Measurements from ENCODE around the gene MRPS10. TPM values are rescaled to one million over a fixed set of nuclear protein-coding genes. Genes with fewer than 3 reads are reported as not detected.
A peak's percentile ranks its signal among the peaks of the same experiment; 100 is the strongest.
"Not testable (repeated sequence)": the region's sequence is repeated elsewhere in the genome, so short reads cannot be mapped to it uniquely, and the experiment has no call there.

MRPS10 gene
- total RNA-seq, 1 experiment from 2014 or later, result 62.1 TPM

- Histone ChIP-seq H3K4me2 (ENCODE audit: low read length) (no peak overlapping the region), H3K9me2 (ENCODE audit: insufficient read depth) (no peaks in the 10 kb centered on the region), H3K79me2 (ENCODE audit: insufficient read depth, low read length) (no peaks in the 10 kb centered on the region), H3K4me3 (replicated peaks in 1 of 2; ENCODE audit: low read depth in 1 of 2, low read length in 2 of 2) (no peak overlapping the region), H4K20me1 (ENCODE audit: insufficient read depth) (no peaks in the 10 kb centered on the region), H3K9ac (ENCODE audit: low read length) (no peak overlapping the region), H3K27me3 (ENCODE audit: insufficient read depth, low read length) (no peaks in the 10 kb centered on the region), H3K4me1 (ENCODE audit: control insufficient read depth in 1 of 2, insufficient read depth in 2 of 2, low read length in 2 of 2) (peaks cover 11 to 14% of the 10 kb centered on the region in 2 experiments; a peak in 3 of 4 replicates), H3K27ac (ENCODE audit: low read depth, low read length) (no peak overlapping the region), H3K36me3 (ENCODE audit: control insufficient read depth in 1 of 2, insufficient read depth in 2 of 2, low read length in 2 of 2) (no peaks in the 10 kb centered on the region), H3K9me3 (ENCODE audit: control insufficient read depth in 1 of 2, insufficient read depth in 1 of 2, low read depth in 1 of 2, low read length in 2 of 2) (no peaks in the 10 kb centered on the region), H2AFZ (ENCODE audit: low read depth, low read length, poor library complexity, severe bottlenecking) (no peak overlapping the region)
- TF ChIP-seq, protein P1, sequence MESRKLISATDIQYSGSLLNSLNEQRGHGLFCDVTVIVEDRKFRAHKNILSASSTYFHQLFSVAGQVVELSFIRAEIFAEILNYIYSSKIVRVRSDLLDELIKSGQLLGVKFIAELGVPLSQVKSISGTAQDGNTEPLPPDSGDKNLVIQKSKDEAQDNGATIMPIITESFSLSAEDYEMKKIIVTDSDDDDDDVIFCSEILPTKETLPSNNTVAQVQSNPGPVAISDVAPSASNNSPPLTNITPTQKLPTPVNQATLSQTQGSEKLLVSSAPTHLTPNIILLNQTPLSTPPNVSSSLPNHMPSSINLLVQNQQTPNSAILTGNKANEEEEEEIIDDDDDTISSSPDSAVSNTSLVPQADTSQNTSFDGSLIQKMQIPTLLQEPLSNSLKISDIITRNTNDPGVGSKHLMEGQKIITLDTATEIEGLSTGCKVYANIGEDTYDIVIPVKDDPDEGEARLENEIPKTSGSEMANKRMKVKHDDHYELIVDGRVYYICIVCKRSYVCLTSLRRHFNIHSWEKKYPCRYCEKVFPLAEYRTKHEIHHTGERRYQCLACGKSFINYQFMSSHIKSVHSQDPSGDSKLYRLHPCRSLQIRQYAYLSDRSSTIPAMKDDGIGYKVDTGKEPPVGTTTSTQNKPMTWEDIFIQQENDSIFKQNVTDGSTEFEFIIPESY (IDR thresholded peaks at IDR 0.05; ENCODE audit: extremely low read depth, insufficient replicate concordance, low read length), result no peak
- TF ChIP-seq EZH2phosphoT487 (IDR thresholded peaks at IDR 0.05; ENCODE audit: borderline replicate concordance) (no peak), ELF1 (IDR thresholded peaks at IDR 0.05; ENCODE audit: borderline replicate concordance, low read depth) (no peak), RAD21 (IDR thresholded peaks at IDR 0.05; ENCODE audit: low read depth) (no peak)
- ChIA-PET CTCF (no interaction called here), RAD21 (ENCODE audit: low non-redundant PET in 1 of 2, low total read pairs in 2 of 2, uncharacterized antibody in 2 of 2, unreplicated experiment in 2 of 2) (no interaction called here), POLR2A (interaction anchor here (0.9 to 1.2 kb wide), 2 partner anchors 12 to 100 kb away, joined by 3 to 4 read pairs; no protein-coding TSS in a partner anchor)
- intact Hi-C loops (cut with micrococcal nuclease), result no loop called here
- DNase-seq (ENCODE audit: low read depth, low spot score) (no peak), ATAC-seq (no peak)
- no TSS peak for BruUV-seq (replicated peaks)
Observed at GRCh38 chr6:42194056-42194455, 23.6 kb downstream of the MRPS10 start.

DNA sequence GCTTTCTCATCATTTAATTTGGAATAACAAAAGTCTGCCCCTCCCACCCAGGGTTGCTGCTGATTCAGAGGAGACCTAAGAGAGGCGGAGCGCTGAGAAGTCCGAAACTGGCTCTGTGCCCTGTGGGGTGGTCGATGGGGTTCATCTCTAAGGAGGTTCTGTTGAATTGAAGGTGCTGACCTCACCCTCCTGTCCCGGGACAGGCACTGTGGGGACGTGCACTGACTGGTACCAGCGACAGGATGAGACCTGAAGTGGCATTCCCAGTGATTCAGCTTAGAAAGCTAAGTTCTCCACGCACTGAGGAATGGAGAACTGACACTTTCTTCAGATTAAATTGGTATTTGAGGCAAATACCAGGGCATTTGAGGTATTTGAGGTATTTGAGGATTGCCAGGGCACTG is 24.2 kb downstream of the MRPS10 start:
- Histone ChIP-seq H3K36me3 (ENCODE audit: control insufficient read depth in 1 of 2, insufficient read depth in 2 of 2, low read length in 2 of 2) (no peaks in the 10 kb centered on the region), H3K27ac (ENCODE audit: low read depth, low read length) (no peak overlapping the region), H4K20me1 (ENCODE audit: insufficient read depth) (no peaks in the 10 kb centered on the region), H3K79me2 (ENCODE audit: insufficient read depth, low read length) (no peaks in the 10 kb centered on the region), H2AFZ (ENCODE audit: low read depth, low read length, poor library complexity, severe bottlenecking) (no peak overlapping the region), H3K9me2 (ENCODE audit: insufficient read depth) (no peaks in the 10 kb centered on the region), H3K4me1 (ENCODE audit: control insufficient read depth in 1 of 2, insufficient read depth in 2 of 2, low read length in 2 of 2) (peaks cover 11 to 14% of the 10 kb centered on the region in 2 experiments; a peak in 3 of 4 replicates), H3K4me3 (replicated peaks in 1 of 2; ENCODE audit: low read depth in 1 of 2, low read length in 2 of 2) (no peak overlapping the region), H3K9me3 (ENCODE audit: control insufficient read depth in 1 of 2, insufficient read depth in 1 of 2, low read depth in 1 of 2, low read length in 2 of 2) (no peaks in the 10 kb centered on the region), H3K4me2 (ENCODE audit: low read length) (peak overlapping the region; percentile 27), H3K9ac (ENCODE audit: low read length) (no peak overlapping the region), H3K27me3 (ENCODE audit: insufficient read depth, low read length) (no peaks in the 10 kb centered on the region)
- no peak for DNase-seq (ENCODE audit: low read depth, low spot score)
- RAD21 ChIA-PET (ENCODE audit: low non-redundant PET in 1 of 2, low total read pairs in 2 of 2, uncharacterized antibody in 2 of 2, unreplicated experiment in 2 of 2), result no interaction called here
- peak; percentile 36; the same call in 1 of the 2 replicates for ATAC-seq
- no TSS peak for BruUV-seq (replicated peaks)
- POLR2A ChIA-PET, result interaction anchor here (0.9 kb wide), 1 partner anchor 12 kb away, joined by 3 read pairs; no protein-coding TSS in a partner anchor
- CTCF ChIA-PET, result no interaction called here
- no peak for TF ChIP-seq POLR2A (IDR thresholded peaks at IDR 0.05; ENCODE audit: borderline replicate concordance, extremely low read depth, insufficient read depth, insufficient read length)
- intact Hi-C loops (cut with micrococcal nuclease), result no loop called here

DNA sequence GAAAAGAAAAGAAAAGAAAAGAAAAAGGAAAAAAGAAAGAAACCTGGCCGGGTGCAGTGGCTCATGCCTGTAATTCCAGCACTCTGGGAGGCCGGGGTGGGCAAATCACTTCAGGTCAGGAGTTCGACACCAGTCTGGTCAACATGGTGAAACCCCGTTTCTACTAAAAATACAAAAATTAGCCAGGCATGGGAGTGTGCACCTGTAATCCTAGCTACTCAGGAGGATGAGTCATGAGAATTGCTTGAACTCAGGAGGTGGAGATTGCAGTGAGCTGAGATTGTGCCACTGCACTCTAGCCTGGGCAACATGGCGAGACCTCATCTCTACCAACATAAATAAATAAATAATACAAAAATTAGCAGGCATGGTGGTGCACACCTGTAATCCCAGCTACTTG is 25.3 kb downstream of the MRPS10 start:
- H3K4me1 ChIP-seq (ENCODE audit: control insufficient read depth in 1 of 2, insufficient read depth in 2 of 2, low read length in 2 of 2), result peaks cover 11 to 14% of the 10 kb centered on the region in 2 experiments; a peak in 3 of 4 replicates
- CTCF ChIA-PET; DNase-seq (ENCODE audit: low read depth, low spot score); H3K9me2 ChIP-seq (ENCODE audit: insufficient read depth); BruUV-seq (replicated peaks); intact Hi-C loops (cut with micrococcal nuclease); H3K36me3 ChIP-seq (ENCODE audit: control insufficient read depth in 1 of 2, insufficient read depth in 2 of 2, low read length in 2 of 2); H2AFZ ChIP-seq (ENCODE audit: low read depth, low read length, poor library complexity, severe bottlenecking); H3K9ac ChIP-seq (ENCODE audit: low read length); POLR2A ChIA-PET; RAD21 ChIA-PET (ENCODE audit: low non-redundant PET in 1 of 2, low total read pairs in 2 of 2, uncharacterized antibody in 2 of 2, unreplicated experiment in 2 of 2); H4K20me1 ChIP-seq (ENCODE audit: insufficient read depth); H3K79me2 ChIP-seq (ENCODE audit: insufficient read depth, low read length); ATAC-seq; H3K4me3 ChIP-seq (replicated peaks in 1 of 2; ENCODE audit: low read depth in 1 of 2, low read length in 2 of 2); H3K27ac ChIP-seq (ENCODE audit: low read depth, low read length); H3K9me3 ChIP-seq (ENCODE audit: control insufficient read depth in 1 of 2, insufficient read depth in 1 of 2, low read depth in 1 of 2, low read length in 2 of 2); H3K27me3 ChIP-seq (ENCODE audit: insufficient read depth, low read length); H3K4me2 ChIP-seq (ENCODE audit: low read length): not testable (repeated sequence)
